HepG2 (cell line): Measurements from ENCODE around the gene DIP2C. TPM values are rescaled to one million over a fixed set of nuclear protein-coding genes. Genes with fewer than 3 reads are reported as not detected.

Experiments
- ATAC-seq: fragments of 200-7000 bp; cut with Tn5 transposase; 3 replicates; pipeline ENCODE4 v1.9.1; 2020; ENCODE audit warnings: mild to moderate bottlenecking, moderate library complexity
- BruUV-seq: library from RNA; stranded (reverse); fragments of 400-500 nt; replicated peaks from 2 replicates; lab custom pipeline; 2021; lab: Mats Ljungman, UMichigan
- CTCF ChIA-PET: fragments of 300-600 bp; formaldehyde crosslinking; extraction: SDS; loops from one replicate; lab custom pipeline; 2021; ENCODE audit warnings: low total read pairs, inconsistent platforms, low intra/inter-chr PET ratio; lab: Yijun Ruan, JAX
- POLR2A ChIA-PET: fragments of 350-600 bp; sonication (Branson Sonifier 250); formaldehyde crosslinking; loops from one replicate; lab custom pipeline; 2020; ENCODE audit warnings: antibody characterized with exemption, inconsistent platforms; lab: Yijun Ruan, JAX
- DNase-seq: peaks from one replicate; pipeline ENCODE4 v3.0.0-alpha.2; 2015; ENCODE audit warnings: low spot score
- FAIRE-seq: peaks from 3 replicates; lab custom pipeline; 2011; peaks lifted over from hg19 to GRCh38; lab: Jason Lieb, UNC
- H2AFZ ChIP-seq: one replicate; pipeline ENCODE4 v1.6.1; 2011; ENCODE audit warnings: low read length, inconsistent platforms
- H3K27ac ChIP-seq: fragments of 300-600 bp; 3 replicates; pipeline ENCODE4 v1.8.0; 2011; ENCODE audit warnings: mixed run types, mild to moderate bottlenecking, mixed read lengths, low read length, inconsistent platforms; ENCODE audit not compliant: insufficient read depth; ENCODE audit errors: extremely low read length
- H3K27me3 ChIP-seq, 2 experiments: fragments of 200-600 bp in 1 of 2; 2 replicates in 1 of 2; 3 replicates in 1 of 2; pipeline versions ENCODE4 v1.6.0 to v1.8.0; 2011; ENCODE audit warnings: low read length in 2 of 2, mild to moderate bottlenecking in 2 of 2, moderate library complexity in 2 of 2, inconsistent platforms in 1 of 2; ENCODE audit not compliant: insufficient read depth in 2 of 2, control insufficient read depth in 1 of 2
- H3K36me3 ChIP-seq, 2 experiments: fragments of 200-600 bp in 1 of 2; replicated peaks in 1 of 2; 2 replicates in 1 of 2; 3 replicates in 1 of 2; pipeline versions ENCODE4 v1.5.1 to v1.8.0; 2011; ENCODE audit warnings: low read length in 2 of 2, inconsistent platforms in 1 of 2; ENCODE audit not compliant: insufficient read depth in 2 of 2, control insufficient read depth in 1 of 2
- H3K4me1 ChIP-seq: 2 replicates; pipeline ENCODE4 v1.5.1; 2012; ENCODE audit warnings: low read length, inconsistent platforms; ENCODE audit not compliant: insufficient read depth
- H3K4me2 ChIP-seq: 2 replicates; pipeline ENCODE4 v1.6.0; 2011; ENCODE audit warnings: low read depth, low read length, inconsistent platforms
- H3K4me3 ChIP-seq, 3 experiments: fragments of 200-600 bp in 1 of 3; sonication (generic), shearing (Covaris generic) in 1 of 3; replicated peaks in 1 of 3; 2 replicates each; pipeline ENCODE4 v1.5.1; 2011 to 2016; ENCODE audit warnings: low read length in 3 of 3, inconsistent platforms in 2 of 3, low read depth in 2 of 3, mild to moderate bottlenecking in 2 of 3, control low read depth in 1 of 3, mixed read lengths in 1 of 3; ENCODE audit not compliant: insufficient read depth in 1 of 3
- H3K79me2 ChIP-seq: one replicate; pipeline ENCODE4 v1.6.1; 2011; ENCODE audit warnings: low read length, inconsistent platforms; ENCODE audit not compliant: insufficient read depth
- H3K9ac ChIP-seq: 2 replicates; pipeline ENCODE4 v1.6.0; 2011; ENCODE audit warnings: mild to moderate bottlenecking, low read depth, low read length, inconsistent platforms; ENCODE audit not compliant: insufficient read depth
- H3K9me3 ChIP-seq: 2 replicates; pipeline ENCODE4 v1.5.1; 2012; ENCODE audit warnings: mild to moderate bottlenecking, low read length
- H4K20me1 ChIP-seq: 2 replicates; pipeline ENCODE4 v1.6.0; 2011; ENCODE audit warnings: inconsistent platforms, mild to moderate bottlenecking, low read length, moderate library complexity; ENCODE audit not compliant: insufficient read depth
- MED1 ChIP-seq: sonication (generic); formaldehyde crosslinking; IDR thresholded peaks from 2 replicates; pipeline ENCODE4 v1.4.0; 2020; ENCODE audit warnings: missing genetic modification reagents
- NFRKB ChIP-seq: fragments of 450-650 bp; IDR thresholded peaks from 2 replicates; pipeline ENCODE4 v1.6.1; 2017
- PLSCR1 ChIP-seq: sonication (generic); formaldehyde crosslinking; IDR thresholded peaks from 2 replicates; pipeline ENCODE4 v1.5.0; 2020; ENCODE audit warnings: missing genetic modification reagents, mild to moderate bottlenecking, borderline replicate concordance
- YEATS4 ChIP-seq: sonication (generic); formaldehyde crosslinking; IDR thresholded peaks from 2 replicates; pipeline ENCODE4 v1.4.0; 2020; ENCODE audit warnings: missing genetic modification reagents, borderline replicate concordance
- ZNF121 ChIP-seq: sonication (generic); formaldehyde crosslinking; IDR thresholded peaks from 2 replicates; pipeline ENCODE4 v1.5.0; 2020; ENCODE audit warnings: mild to moderate bottlenecking, missing genetic modification reagents
- ZNF670 ChIP-seq: sonication (generic); formaldehyde crosslinking; IDR thresholded peaks from 2 replicates; pipeline ENCODE4 v1.8.0; 2022; ENCODE audit warnings: mild to moderate bottlenecking, missing genetic modification reagents, borderline replicate concordance
- ZNF704 ChIP-seq: sonication (generic); formaldehyde crosslinking; IDR thresholded peaks from 2 replicates; pipeline ENCODE4 v1.8.1; 2023; ENCODE audit warnings: mild to moderate bottlenecking, inconsistent platforms, moderate library complexity, missing genetic modification reagents, borderline replicate concordance
- ZNF710 ChIP-seq: sonication (generic); formaldehyde crosslinking; IDR thresholded peaks from 2 replicates; pipeline ENCODE4 v1.5.0; 2020; ENCODE audit warnings: mild to moderate bottlenecking, missing genetic modification reagents, borderline replicate concordance
- WGBS: methylation state at CpG from one replicate; pipeline ENCODE4 v1.1.6; 2017; ENCODE audit warnings: low lambda C conversion rate; 5-methylcytosine and 5-hydroxymethylcytosine counted together
- in situ Hi-C: cut with HindIII; loops from 2 replicates; pipeline ENCODE4 v1.10.0; 2017; ENCODE audit warnings: low pct_unique_long_range_greater_than_20kb; ENCODE audit not compliant: extremely low pct_ligation_motif_present
- intact Hi-C: fragments of 100-400 bp; cut with micrococcal nuclease; formaldehyde crosslinking; loops from one replicate; pipeline ENCODE4 v1.10.0; 2022; ENCODE audit not compliant: unreplicated experiment
- polyA plus RNA-seq, 8 experiments: library from polyadenylated mRNA; depleted of rRNA in 3 of 8; stranded (reverse) in 7 of 8; unstranded in 1 of 8; fragments of >200 nt; fragmentation: Illumina TruSeq in 4 of 8; extraction: Trizol in 4 of 8; gene quantifications; 2 replicates each; pipeline versions ENCODE4 v1.2.1 to v1.2.3, GENCODE V29; 2011 to 2016; ENCODE audit warnings: low read depth in 4 of 8, missing spikeins in 1 of 8, mixed read lengths in 1 of 8; ENCODE audit not compliant: insufficient read depth in 1 of 8
- total RNA-seq, 5 experiments: library from RNA; depleted of rRNA; stranded (reverse); fragments of >200 nt; fragmentation: Illumina TruSeq; extraction: Trizol; gene quantifications; 2 replicates each; pipeline ENCODE4 v1.2.3, GENCODE V29; 2016; ENCODE audit warnings: low read depth in 1 of 5

DIP2C gene
- total and polyA plus RNA-seq, 2 of the 13 experiments (the other 11 are each of a cell fraction or from before 2014, with no cell fraction given): 2.2 to 2.7 TPM

- TF ChIP-seq ZNF670 (no peak), PLSCR1 (CRISPR knock-in tag) (no peak), NFRKB (no peak), ZNF710 (CRISPR knock-in tag) (no peak), ZNF704 (no peak), MED1 (no peak)
Observed at GRCh38 chr10:642186-642890, 47.1 kb downstream of the DIP2C start (continued).

GRCh38 chr10:641149-642010, 48.1 kb downstream of the DIP2C start:
- H3K4me1 ChIP-seq: no peaks in the 10 kb centered on the region
- H3K27me3 ChIP-seq: no peaks in the 10 kb centered on the region
- no peak for ATAC-seq
- H3K79me2 ChIP-seq: no peaks in the 10 kb centered on the region
- no peaks in the 10 kb centered on the region for H3K9me3 ChIP-seq
- FAIRE-seq: no peak
- DNase-seq: no peak
- H3K36me3 ChIP-seq: no peaks in the 10 kb centered on the region
- H3K27ac ChIP-seq: no peak overlapping the region
- no peak overlapping the region for H2AFZ ChIP-seq
- H3K4me2 ChIP-seq: no peak overlapping the region
- intact Hi-C loops: no loop called here
- no peak overlapping the region for H3K9ac ChIP-seq
- CTCF ChIA-PET: no interaction called here
- POLR2A ChIA-PET: no interaction called here
- no TSS peak for BruUV-seq
- H4K20me1 ChIP-seq: no peaks in the 10 kb centered on the region
- TF ChIP-seq YEATS4: no peak
- TF ChIP-seq ZNF121 (CRISPR knock-in tag): peak; percentile 55; the same call in 1 of the 2 replicates
- 82% methylated on average over 16 of the region's 21 CpGs for WGBS
- no peak overlapping the region for H3K4me3 ChIP-seq
- in situ Hi-C loops: no loop called here
